GM12873 (cell line): Measurements from ENCODE around the gene GDPD5.

Source experiments
- CTCF ChIP-seq: IDR thresholded peaks from 2 replicates; pipeline ENCODE4 v1.5.1; 2012; ENCODE audit warnings: low read depth, mild to moderate bottlenecking, moderate library complexity, low read length, control low read depth; ENCODE audit not compliant: insufficient read depth; ENCODE audit errors: missing control alignments

GDPD5 gene

GRCh38 chr11:75566763-75567279 lies 41.1 kb upstream of the GDPD5 start:
- no peak for TF ChIP-seq CTCF

GRCh38 chr11:75565916-75566762 lies 40.4 kb upstream of the GDPD5 start:
- no peak for TF ChIP-seq CTCF

- TF ChIP-seq CTCF, result no peak
Observed at GRCh38 chr11:75565221-75565814, 39.6 kb upstream of the GDPD5 start.

- no peak for TF ChIP-seq CTCF
Observed at GRCh38 chr11:75563978-75564552, 38.3 kb upstream of the GDPD5 start.

- TF ChIP-seq CTCF, result no peak
Observed at GRCh38 chr11:75563501-75563977, 37.8 kb upstream of the GDPD5 start.

GRCh38 chr11:75562836-75563484 lies 37.2 kb upstream of the GDPD5 start:
- no peak for TF ChIP-seq CTCF
